HG03280 (cell line): ENCODE results near the gene SLC9A8.
"Not testable (repeated sequence)": the region's sequence is repeated elsewhere in the genome, so short reads cannot be mapped to it uniquely, and the experiment has no call there.

Experiments
- ATAC-seq: cut with Tn5 transposase; IDR thresholded peaks from one replicate; pipeline ENCODE4 v1.9.1; 2021; ENCODE audit warnings: mild to moderate bottlenecking, moderate library complexity; ENCODE audit not compliant: unreplicated experiment

Gene SLC9A8

GRCh38 chr20:49812507-49813304, at the start of gene SLC9A8:
Gene SLC9A8 (plus strand): TSS chr20:49812828. CDS start chr20:49812923, 95 bp downstream.
- peak; percentile 89 for ATAC-seq

- no peak for ATAC-seq
Observed at GRCh38 chr20:49762940-49763766, 49.5 kb upstream of the SLC9A8 start.

GRCh38 chr20:49765413-49765736, 47.3 kb upstream of the SLC9A8 start:
- ATAC-seq = no peak

GRCh38 chr20:49765846-49766541, 46.6 kb upstream of the SLC9A8 start:
- ATAC-seq = no peak

- ATAC-seq = no peak
Observed at GRCh38 chr20:49766979-49767521, 45.6 kb upstream of the SLC9A8 start.

GRCh38 chr20:49768204-49769047, 44.2 kb upstream of the SLC9A8 start:
- ATAC-seq = no peak

- no peak for ATAC-seq
Observed at GRCh38 chr20:49769048-49769581, 43.5 kb upstream of the SLC9A8 start.

- ATAC-seq = no peak
Observed at GRCh38 chr20:49770634-49771033, 42.0 kb upstream of the SLC9A8 start.

- ATAC-seq = not testable (repeated sequence)
Observed at GRCh38 chr20:49774213-49774612, 38.4 kb upstream of the SLC9A8 start.

- no peak for ATAC-seq
Observed at GRCh38 chr20:49775229-49775693, 37.4 kb upstream of the SLC9A8 start.

- ATAC-seq = no peak
Observed at GRCh38 chr20:49779972-49780371, 32.7 kb upstream of the SLC9A8 start.

- no peak for ATAC-seq
Observed at GRCh38 chr20:49781676-49782075, 31.0 kb upstream of the SLC9A8 start.

- ATAC-seq = not testable (repeated sequence)
Observed at GRCh38 chr20:49782439-49782838, 30.2 kb upstream of the SLC9A8 start.

- ATAC-seq = not testable (repeated sequence)
Observed at GRCh38 chr20:49783021-49783995, 29.3 kb upstream of the SLC9A8 start.

GRCh38 chr20:49784291-49784690, 28.3 kb upstream of the SLC9A8 start:
- no peak for ATAC-seq

GRCh38 chr20:49785149-49785851, 27.3 kb upstream of the SLC9A8 start:
- no peak for ATAC-seq

- peak; percentile 73 for ATAC-seq
Observed at GRCh38 chr20:49785852-49786175, 26.8 kb upstream of the SLC9A8 start.

- ATAC-seq = peak; percentile 38
Observed at GRCh38 chr20:49786196-49786595, 26.4 kb upstream of the SLC9A8 start.
